GM23338 (cell line): Measurements from ENCODE around the gene MTR. TPM values are rescaled to one million over a fixed set of nuclear protein-coding genes. Genes with fewer than 3 reads are reported as not detected.

Source experiments
- ATAC-seq: fragments of 200-7000 bp; cut with Tn5 transposase; 3 replicates; pipeline ENCODE4 v1.9.1; 2020
- DNase-seq: peaks from one replicate; pipeline ENCODE4 v3.0.0-alpha.2; 2015; ENCODE audit warnings: low spot score
- H2AFZ ChIP-seq: fragments of 200-600 bp; sonication (generic); 2 replicates; pipeline ENCODE4 v1.8.0; 2016; ENCODE audit warnings: antibody characterized with exemption, mild to moderate bottlenecking, moderate library complexity
- H3F3A ChIP-seq: fragments of 200-600 bp; sonication (generic); replicated peaks from 2 replicates; pipeline ENCODE4 v1.8.0; 2017; ENCODE audit warnings: antibody characterized with exemption, mixed run types, low read depth
- H3K27ac ChIP-seq: fragments of 200-600 bp; sonication (generic); 2 replicates; pipeline ENCODE4 v1.6.1; 2016; ENCODE audit warnings: low read depth
- H3K27me3 ChIP-seq: fragments of 200-600 bp; sonication (generic); 2 replicates; pipeline ENCODE4 v1.8.0; 2016; ENCODE audit warnings: mild to moderate bottlenecking, mixed run types, moderate library complexity; ENCODE audit not compliant: insufficient read depth
- H3K36me3 ChIP-seq: fragments of 200-600 bp; sonication (generic); 2 replicates; pipeline ENCODE4 v1.8.0; 2016; ENCODE audit warnings: mild to moderate bottlenecking; ENCODE audit not compliant: insufficient read depth
- H3K4me1 ChIP-seq: fragments of 200-600 bp; sonication (generic); 2 replicates; pipeline ENCODE4 v1.8.0; 2016; ENCODE audit warnings: mild to moderate bottlenecking, moderate library complexity; ENCODE audit not compliant: insufficient read depth
- H3K4me2 ChIP-seq: fragments of 200-600 bp; sonication (generic); 2 replicates; pipeline ENCODE4 v1.7.1; 2017; ENCODE audit warnings: mixed run types
- H3K4me3 ChIP-seq: fragments of 200-600 bp; sonication (generic); 2 replicates; pipeline ENCODE4 v1.6.1; 2016; ENCODE audit warnings: mixed run types
- H3K79me2 ChIP-seq: fragments of 200-600 bp; sonication (generic); replicated peaks from 2 replicates; pipeline ENCODE4 v1.8.0; 2017; ENCODE audit warnings: mild to moderate bottlenecking; ENCODE audit not compliant: insufficient read depth
- H3K9me2 ChIP-seq: fragments of 200-600 bp; sonication (generic); 2 replicates; pipeline ENCODE4 v1.8.0; 2017; ENCODE audit not compliant: insufficient read depth
- H4K20me1 ChIP-seq: fragments of 200-600 bp; sonication (generic); replicated peaks from 2 replicates; pipeline ENCODE4 v1.8.0; 2017; ENCODE audit warnings: mild to moderate bottlenecking; ENCODE audit not compliant: insufficient read depth
- H3K27ac Mint-ChIP-seq: 2 replicates; pipeline ENCODE4 v1.8.0; 2020; ENCODE audit warnings: inconsistent platforms, mild to moderate bottlenecking, moderate library complexity, mixed read lengths
- H3K27me3 Mint-ChIP-seq: 3 replicates; pipeline ENCODE4 v1.8.0; 2022; ENCODE audit warnings: low read depth, mild to moderate bottlenecking, moderate library complexity, mixed read lengths, inconsistent platforms; ENCODE audit not compliant: insufficient read depth, poor library complexity
- H3K36me3 Mint-ChIP-seq: 3 replicates; pipeline ENCODE4 v1.8.0; 2021; ENCODE audit warnings: low read depth, mild to moderate bottlenecking, inconsistent platforms, moderate library complexity, mixed read lengths
- H3K4me1 Mint-ChIP-seq: 3 replicates; pipeline ENCODE4 v1.8.0; 2020; ENCODE audit warnings: mild to moderate bottlenecking, inconsistent platforms, mixed read lengths
- H3K4me3 Mint-ChIP-seq: 3 replicates; pipeline ENCODE4 v1.8.0; 2021; ENCODE audit warnings: moderate library complexity, mild to moderate bottlenecking, inconsistent platforms, mixed read lengths
- H3K9me3 Mint-ChIP-seq: 3 replicates; pipeline ENCODE4 v1.8.0; 2020; ENCODE audit warnings: moderate library complexity, mild to moderate bottlenecking, inconsistent platforms, mixed read lengths
- CTCF ChIP-seq, 2 experiments: fragments of 200-600 bp in 1 of 2; sonication (generic) in 1 of 2; conservative IDR thresholded peaks; 2 replicates each; pipeline versions ENCODE4 v1.5.1 to v1.6.1; 2016 to 2017; ENCODE audit warnings: antibody characterized with exemption in 2 of 2, low read depth in 2 of 2, mild to moderate bottlenecking in 2 of 2, moderate library complexity in 1 of 2
- EZH2 ChIP-seq: fragments of 200-600 bp; sonication (generic); IDR thresholded peaks from one replicate; pipeline ENCODE4 v1.8.0; 2017; ENCODE audit warnings: antibody characterized with exemption, mild to moderate bottlenecking, low read depth; ENCODE audit not compliant: unreplicated experiment
- EZH2phosphoT487 ChIP-seq: fragments of 200-600 bp; sonication (generic); IDR thresholded peaks from one replicate; pipeline ENCODE4 v1.8.1; 2018; ENCODE audit warnings: antibody characterized with exemption; ENCODE audit not compliant: unreplicated experiment
- POLR2AphosphoS5 ChIP-seq: IDR thresholded peaks from 2 replicates; pipeline ENCODE4 v1.6.1; 2016; ENCODE audit warnings: antibody characterized with exemption, low read depth
- polyA plus RNA-seq: library from polyadenylated mRNA; unstranded; fragments of >200 nt; fragmentation: Nextera tagmentation; extraction: Ambion mirVana; gene quantifications from 2 replicates; pipeline ENCODE4 v1.2.1, GENCODE V29; 2016
- total RNA-seq: library from RNA; depleted of rRNA; stranded (reverse); fragments of >200 nt; shearing (Covaris generic); gene quantifications from 2 replicates; pipeline ENCODE4 v1.2.3, GENCODE V29; 2014
- TF ChIP-seq, protein P1 (sequence below): IDR thresholded peaks from 2 replicates; pipeline ENCODE4 v1.6.1; 2016; ENCODE audit warnings: antibody characterized with exemption
- TF ChIP-seq, protein P2 (sequence below): IDR thresholded peaks from one replicate; pipeline ENCODE4 v1.6.1; 2018; ENCODE audit warnings: antibody characterized with exemption; ENCODE audit not compliant: unreplicated experiment

Gene MTR
- total and polyA plus RNA-seq, 2 experiments from 2014 or later, result 6.4 to 20.0 TPM

DNA sequence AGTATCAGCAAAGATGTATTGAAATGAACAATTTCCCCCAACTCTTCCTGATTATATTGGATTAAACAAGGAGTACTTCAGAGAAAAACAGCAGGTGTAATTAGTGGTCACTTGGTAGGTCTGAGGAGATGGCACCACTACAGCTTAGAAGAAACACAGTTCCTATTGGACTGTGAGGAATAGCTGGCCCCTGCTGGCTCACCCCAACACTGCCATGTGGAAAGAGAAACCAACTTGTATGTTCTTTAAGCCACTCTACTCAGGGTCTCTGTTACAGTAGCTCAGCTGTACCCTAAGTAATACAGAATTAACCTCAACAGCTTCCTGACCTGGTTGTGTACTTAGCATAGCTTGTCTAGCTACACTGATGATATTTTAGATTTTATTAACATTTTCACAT is 26.5 kb upstream of the MTR start:
- no peaks in the 10 kb centered on the region for H3K4me1 Mint-ChIP-seq
- peak; percentile 17 for DNase-seq
- H3K4me3 ChIP-seq, result no peak overlapping the region
- no peak overlapping the region for H3K27ac Mint-ChIP-seq
- H3K36me3 Mint-ChIP-seq, result no peaks in the 10 kb centered on the region
- no peaks in the 10 kb centered on the region for H3K36me3 ChIP-seq
- no peaks in the 10 kb centered on the region for H3K27me3 ChIP-seq
- H4K20me1 ChIP-seq, result no peaks in the 10 kb centered on the region
- ATAC-seq, result peak; percentile 48; the same call in 2 of the 3 replicates
- peak in 1 of 2 experiments; percentile 17; a peak in 1 of 4 replicates for TF ChIP-seq CTCF (conservative IDR thresholded peaks at IDR 0.05; ENCODE audit: low read depth in 2 of 2)
- no peak for TF ChIP-seq POLR2AphosphoS5
- H3K9me2 ChIP-seq, result no peaks in the 10 kb centered on the region
- H3K79me2 ChIP-seq, result no peaks in the 10 kb centered on the region
- no peak overlapping the region for H3K4me3 Mint-ChIP-seq
- no peaks in the 10 kb centered on the region for H3K4me1 ChIP-seq
- no peak overlapping the region for H3K27ac ChIP-seq
- no peaks in the 10 kb centered on the region for H3F3A ChIP-seq
- no peaks in the 10 kb centered on the region for H3K9me3 Mint-ChIP-seq
- H3K4me2 ChIP-seq, result no peak overlapping the region
- H3K27me3 Mint-ChIP-seq, result no peaks in the 10 kb centered on the region
- no peak overlapping the region for H2AFZ ChIP-seq

- no peaks in the 10 kb centered on the region for H3K9me2 ChIP-seq
- H3K27ac ChIP-seq, result no peak overlapping the region
- no peaks in the 10 kb centered on the region for H3K4me1 ChIP-seq
- ATAC-seq, result no peak
- H3K4me1 Mint-ChIP-seq, result no peaks in the 10 kb centered on the region
- H3K79me2 ChIP-seq, result no peaks in the 10 kb centered on the region
- H3K27me3 ChIP-seq, result no peaks in the 10 kb centered on the region
- no peak overlapping the region for H3K4me3 ChIP-seq
- no peak overlapping the region for H3K27ac Mint-ChIP-seq
- no peak for TF ChIP-seq EZH2phosphoT487
- TF ChIP-seq, protein P1, sequence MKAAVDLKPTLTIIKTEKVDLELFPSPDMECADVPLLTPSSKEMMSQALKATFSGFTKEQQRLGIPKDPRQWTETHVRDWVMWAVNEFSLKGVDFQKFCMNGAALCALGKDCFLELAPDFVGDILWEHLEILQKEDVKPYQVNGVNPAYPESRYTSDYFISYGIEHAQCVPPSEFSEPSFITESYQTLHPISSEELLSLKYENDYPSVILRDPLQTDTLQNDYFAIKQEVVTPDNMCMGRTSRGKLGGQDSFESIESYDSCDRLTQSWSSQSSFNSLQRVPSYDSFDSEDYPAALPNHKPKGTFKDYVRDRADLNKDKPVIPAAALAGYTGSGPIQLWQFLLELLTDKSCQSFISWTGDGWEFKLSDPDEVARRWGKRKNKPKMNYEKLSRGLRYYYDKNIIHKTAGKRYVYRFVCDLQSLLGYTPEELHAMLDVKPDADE, result no peak
- no peak for TF ChIP-seq EZH2
- TF ChIP-seq, protein P2, sequence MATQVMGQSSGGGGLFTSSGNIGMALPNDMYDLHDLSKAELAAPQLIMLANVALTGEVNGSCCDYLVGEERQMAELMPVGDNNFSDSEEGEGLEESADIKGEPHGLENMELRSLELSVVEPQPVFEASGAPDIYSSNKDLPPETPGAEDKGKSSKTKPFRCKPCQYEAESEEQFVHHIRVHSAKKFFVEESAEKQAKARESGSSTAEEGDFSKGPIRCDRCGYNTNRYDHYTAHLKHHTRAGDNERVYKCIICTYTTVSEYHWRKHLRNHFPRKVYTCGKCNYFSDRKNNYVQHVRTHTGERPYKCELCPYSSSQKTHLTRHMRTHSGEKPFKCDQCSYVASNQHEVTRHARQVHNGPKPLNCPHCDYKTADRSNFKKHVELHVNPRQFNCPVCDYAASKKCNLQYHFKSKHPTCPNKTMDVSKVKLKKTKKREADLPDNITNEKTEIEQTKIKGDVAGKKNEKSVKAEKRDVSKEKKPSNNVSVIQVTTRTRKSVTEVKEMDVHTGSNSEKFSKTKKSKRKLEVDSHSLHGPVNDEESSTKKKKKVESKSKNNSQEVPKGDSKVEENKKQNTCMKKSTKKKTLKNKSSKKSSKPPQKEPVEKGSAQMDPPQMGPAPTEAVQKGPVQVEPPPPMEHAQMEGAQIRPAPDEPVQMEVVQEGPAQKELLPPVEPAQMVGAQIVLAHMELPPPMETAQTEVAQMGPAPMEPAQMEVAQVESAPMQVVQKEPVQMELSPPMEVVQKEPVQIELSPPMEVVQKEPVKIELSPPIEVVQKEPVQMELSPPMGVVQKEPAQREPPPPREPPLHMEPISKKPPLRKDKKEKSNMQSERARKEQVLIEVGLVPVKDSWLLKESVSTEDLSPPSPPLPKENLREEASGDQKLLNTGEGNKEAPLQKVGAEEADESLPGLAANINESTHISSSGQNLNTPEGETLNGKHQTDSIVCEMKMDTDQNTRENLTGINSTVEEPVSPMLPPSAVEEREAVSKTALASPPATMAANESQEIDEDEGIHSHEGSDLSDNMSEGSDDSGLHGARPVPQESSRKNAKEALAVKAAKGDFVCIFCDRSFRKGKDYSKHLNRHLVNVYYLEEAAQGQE, result no peak
- H3K27me3 Mint-ChIP-seq, result peaks cover 2% of the 10 kb centered on the region
- H3K4me3 Mint-ChIP-seq, result no peak overlapping the region
- peaks cover 8% of the 10 kb centered on the region; the same call in 2 of the 3 replicates for H3K9me3 Mint-ChIP-seq
- no peaks in the 10 kb centered on the region for H3F3A ChIP-seq
- no peaks in the 10 kb centered on the region; the same call in 2 of the 3 replicates for H3K36me3 Mint-ChIP-seq
- H4K20me1 ChIP-seq, result no peaks in the 10 kb centered on the region
- H2AFZ ChIP-seq, result 0 out of 2 replicates have a peak overlapping the region, but pooled peaks have one; percentile 38
- no peak overlapping the region for H3K4me2 ChIP-seq
- DNase-seq, result no peak
- no peaks in the 10 kb centered on the region for H3K36me3 ChIP-seq
Measured at GRCh38 chr1:236773919-236774318, 21.2 kb upstream of the MTR start.
